NCI-H510A treated with DMSO at 0.1 percent for 48 hours (cell line): ENCODE data around the gene MACROD2.

Source experiments
- DNase-seq: peaks from one replicate; lab custom pipeline; 2025; lab: John Stamatoyannopoulos, UW

Gene MACROD2

DNA sequence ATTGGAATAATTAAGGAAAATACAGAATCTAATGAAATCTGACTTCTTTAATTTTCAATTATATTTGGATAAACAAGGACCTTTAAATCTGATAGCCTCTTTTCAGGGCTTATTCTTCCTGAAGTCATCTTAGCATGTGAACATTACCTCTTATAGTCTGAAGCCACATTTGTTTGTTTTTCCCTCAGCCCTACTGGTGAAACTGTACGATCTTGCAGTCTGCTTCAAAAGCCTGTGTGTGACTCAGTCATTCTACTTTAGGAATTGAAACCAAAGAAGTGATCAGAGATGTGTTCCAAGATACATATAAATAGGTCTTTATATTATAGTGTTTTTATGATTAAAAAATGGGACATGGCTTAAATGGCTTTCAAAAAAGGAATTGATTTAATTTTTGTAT lies 67.5 kb downstream of the MACROD2 start:
- peak; percentile 42 for DNase-seq

DNA sequence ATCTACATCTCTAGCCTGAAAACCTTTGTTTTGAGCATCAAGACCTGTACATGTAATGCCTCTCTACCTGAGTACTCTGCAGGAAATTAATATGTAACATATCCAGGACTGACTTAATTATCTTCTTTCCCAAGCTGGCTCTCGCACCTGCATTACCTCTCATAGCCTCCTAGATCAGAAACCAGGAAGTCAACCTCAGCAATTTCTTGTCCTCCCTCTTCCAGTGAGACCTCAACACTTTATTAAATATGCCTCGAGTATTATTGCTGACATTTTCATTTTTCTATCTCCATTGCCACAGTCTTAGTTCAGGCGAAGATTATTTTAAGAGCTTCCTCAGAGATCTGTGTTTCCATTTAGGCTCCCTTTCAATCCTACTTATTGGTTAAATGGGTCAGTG lies 69.0 kb downstream of the MACROD2 start:
- DNase-seq = no peak

DNA sequence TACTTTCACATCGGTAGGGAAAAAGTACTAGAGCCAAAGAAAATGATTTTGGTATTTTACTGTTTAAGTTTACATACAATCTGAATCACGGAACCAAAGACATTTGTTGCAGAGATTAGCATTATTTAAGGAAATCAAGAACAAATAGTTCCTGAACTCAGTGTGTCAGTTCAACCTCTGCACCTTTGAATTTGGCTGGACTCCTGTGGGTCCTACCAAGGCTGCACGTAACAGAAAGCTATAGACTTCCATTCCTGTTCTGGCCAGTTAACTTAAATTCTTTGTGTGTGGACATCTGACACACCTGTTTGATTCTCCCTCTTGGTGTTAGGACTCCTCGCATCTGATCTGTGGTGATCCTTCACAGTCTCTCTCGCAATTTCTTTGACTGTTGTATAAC lies 69.6 kb downstream of the MACROD2 start:
- no peak for DNase-seq

DNA sequence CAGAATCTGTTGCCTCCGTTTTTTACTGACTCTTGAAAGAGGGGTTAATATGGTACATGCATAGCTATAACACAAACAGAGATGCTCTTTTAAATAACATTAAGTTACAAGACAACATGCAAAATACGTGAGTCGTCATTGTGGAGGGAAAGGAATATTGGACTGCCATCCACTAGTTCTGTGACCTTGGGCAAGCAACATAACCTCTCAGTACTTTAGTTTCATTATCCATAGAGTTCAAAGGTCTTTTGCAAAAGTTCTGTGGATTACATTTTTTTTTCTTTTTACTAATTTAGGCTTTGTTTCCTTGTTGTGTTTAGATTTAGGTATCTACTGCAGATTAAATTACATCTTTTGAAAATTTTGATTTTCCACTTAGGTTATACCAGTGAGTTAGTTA lies 70.5 kb downstream of the MACROD2 start:
- DNase-seq = no peak

DNA sequence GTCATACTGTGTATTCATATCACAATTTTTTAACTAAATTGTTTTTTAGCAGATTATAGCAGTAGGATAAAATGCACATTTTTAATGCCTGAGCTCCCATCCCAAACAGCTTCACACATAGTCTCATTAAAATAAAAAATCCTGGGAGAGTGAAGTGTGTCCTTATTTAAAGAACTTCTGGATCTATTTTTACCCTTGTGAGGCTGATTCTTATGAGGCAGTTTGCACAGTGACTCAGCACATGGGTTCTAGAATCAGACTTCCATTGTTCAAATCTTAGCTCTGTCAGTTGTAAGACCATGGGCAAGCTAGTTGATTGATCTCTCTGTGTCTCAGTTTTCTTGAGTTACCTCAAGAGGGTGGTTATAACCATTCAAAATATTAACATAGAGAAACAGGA lies 72.3 kb downstream of the MACROD2 start:
- DNase-seq = no peak

DNA sequence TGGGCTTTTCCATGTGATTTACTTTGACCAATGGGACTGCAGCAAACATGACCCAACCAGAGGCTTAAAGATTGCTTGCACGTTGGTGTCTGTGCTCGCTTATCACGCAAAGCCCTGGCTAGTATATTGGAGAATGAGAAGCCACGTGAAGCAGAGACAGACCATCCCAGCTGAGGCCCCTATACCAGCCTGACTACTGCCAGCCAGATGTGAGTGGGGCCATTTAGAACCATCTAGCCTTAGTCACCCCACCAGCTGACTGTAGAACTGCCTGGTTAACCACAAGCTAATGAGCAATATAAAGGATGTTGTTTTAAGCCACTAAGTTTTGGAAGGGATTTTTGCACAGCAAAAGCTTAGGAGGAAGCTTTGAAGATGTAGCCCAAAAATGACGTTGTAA lies 74.5 kb downstream of the MACROD2 start:
- DNase-seq = no peak

DNA sequence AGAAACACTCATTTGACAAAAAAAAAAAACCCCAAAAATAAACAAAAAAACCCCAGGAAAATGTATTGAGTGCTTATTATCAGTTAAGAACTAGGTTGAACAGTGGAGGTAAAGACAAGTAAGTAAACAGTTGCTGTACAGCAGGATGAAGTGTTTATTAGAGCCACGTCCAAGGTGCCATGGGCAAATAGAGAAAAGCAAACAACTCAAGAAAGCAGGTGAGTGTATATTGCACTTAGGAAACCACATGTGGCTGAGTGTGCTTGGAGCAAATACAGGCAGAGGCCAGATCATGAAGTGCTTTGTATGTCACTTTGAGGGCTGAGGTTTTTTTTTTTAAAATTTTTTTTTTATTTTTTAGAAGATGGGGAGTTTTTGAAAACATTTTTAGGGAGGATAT lies 98.3 kb downstream of the MACROD2 start:
- peak; percentile 97 for DNase-seq

DNA sequence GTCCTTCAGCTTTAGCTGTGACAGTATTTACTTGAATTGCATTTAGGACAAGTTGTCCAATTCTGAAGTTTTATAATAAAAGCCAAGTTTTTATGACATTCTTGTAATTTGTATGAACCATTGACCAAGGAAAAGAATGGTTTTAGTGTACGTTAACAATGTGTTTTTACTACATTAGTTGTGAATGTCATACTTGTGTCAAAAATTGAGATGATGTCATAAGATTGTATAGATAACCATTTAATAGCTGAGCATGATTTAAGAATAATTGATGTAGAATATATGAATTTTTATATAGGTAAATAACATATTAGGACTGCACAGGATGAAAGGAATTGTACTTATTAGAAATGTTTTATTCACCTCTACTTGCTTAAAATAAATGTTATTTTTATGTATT lies 102.9 kb downstream of the MACROD2 start:
- DNase-seq = no peak

DNA sequence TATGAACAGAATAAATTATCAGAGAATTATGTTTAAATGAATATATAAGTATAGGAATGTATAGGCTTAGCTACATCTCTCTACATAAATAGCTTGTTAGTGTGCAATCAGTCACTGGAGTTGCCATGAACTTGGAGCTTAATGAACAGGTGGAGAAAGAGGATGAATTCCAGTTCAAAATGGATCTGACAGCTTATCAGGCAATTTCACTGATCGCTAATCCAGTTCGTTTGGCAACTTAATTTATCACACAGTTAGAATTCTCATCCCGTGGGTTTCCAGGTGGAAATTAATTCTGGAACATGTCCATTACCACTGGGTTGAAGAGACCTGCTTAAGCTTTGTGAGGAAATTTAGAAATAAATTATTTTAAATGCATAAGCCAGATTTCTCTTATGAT lies 118.1 kb downstream of the MACROD2 start:
- no peak for DNase-seq

DNA sequence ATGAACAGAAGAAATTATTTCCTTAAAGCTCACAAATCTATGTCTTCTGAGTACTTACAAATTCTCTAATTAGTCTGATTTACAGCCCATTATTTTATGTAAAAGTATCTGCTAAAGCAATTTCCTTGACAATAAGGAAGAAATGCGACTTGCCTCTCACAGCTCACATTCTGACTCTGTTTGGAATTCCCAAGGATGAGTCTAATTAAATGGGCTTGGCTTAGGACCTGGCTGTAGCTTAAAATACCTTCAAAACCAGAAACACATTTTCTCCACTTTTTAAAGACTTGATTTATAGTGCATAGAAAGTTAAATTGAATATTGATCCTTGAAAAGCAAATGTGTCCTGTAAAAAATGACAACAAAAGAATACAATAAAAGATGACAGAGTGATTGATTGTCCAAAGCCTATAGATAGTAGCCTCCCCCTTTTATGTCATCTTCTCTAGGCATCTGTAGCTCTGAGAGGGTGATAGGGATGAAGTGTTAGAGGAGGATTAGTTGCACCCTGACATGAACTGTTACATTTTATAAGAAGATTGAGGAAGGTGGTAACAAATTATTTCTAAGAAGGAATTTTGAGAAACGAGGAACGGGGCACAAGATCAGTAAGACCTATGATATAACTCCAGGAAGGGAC lies 118.9 kb downstream of the MACROD2 start:
- DNase-seq = no peak

DNA sequence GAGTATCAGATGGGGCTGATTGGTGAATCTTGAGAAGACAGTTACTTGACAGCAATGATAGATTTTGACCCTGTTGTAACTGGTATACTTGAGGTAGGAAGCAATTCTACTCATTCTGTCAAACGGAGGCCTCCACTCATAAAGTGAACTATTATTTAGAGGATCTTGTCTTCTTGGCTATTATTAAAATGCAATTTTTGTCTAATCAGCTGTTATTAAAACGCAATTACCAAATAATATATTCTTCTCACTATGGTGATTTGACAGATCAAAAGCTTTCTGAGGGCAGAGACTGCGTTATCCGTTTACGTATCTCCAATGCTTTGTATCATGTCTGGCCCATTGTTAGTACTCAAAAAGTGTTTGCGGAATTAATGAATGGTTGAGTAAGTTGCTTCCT lies 120.7 kb downstream of the MACROD2 start:
- DNase-seq = no peak

DNA sequence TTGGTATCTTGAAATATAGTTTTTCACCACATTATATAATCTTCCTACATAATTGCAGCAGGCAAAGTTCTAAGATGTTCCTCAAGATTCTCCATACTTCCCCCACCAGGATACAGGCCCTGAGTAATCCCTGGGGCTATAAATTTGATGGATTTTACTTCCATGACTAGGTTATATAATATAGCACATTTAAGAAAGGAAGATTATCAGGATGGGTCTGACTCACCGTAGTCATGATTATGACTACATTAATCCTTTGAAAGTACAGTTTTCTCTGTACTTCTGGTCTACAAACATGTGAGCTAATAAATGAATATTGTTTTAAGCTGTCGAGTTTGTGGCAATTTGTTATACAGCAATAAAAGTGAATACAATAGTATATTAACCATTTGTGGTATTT lies 122.5 kb downstream of the MACROD2 start:
- no peak for DNase-seq

DNA sequence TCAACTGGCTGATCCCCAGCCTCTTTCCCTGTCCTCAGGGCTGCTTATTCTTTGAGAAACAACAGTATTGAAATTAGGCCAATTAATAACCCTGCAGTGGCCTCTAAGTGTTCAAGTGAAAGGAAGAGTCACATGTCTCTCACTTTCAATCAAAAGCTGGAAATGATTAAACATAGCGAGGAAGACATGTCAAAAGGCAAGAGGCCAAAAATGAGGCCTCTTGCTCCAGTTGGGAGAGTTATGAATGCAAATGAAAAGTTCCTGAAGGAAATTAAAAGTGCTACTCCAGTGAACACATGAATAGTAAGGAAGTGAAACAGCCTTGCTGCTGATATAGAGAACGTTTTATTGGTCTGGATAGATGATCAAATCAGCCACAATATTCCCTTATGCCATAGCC lies 131.5 kb downstream of the MACROD2 start:
- DNase-seq = no peak

DNA sequence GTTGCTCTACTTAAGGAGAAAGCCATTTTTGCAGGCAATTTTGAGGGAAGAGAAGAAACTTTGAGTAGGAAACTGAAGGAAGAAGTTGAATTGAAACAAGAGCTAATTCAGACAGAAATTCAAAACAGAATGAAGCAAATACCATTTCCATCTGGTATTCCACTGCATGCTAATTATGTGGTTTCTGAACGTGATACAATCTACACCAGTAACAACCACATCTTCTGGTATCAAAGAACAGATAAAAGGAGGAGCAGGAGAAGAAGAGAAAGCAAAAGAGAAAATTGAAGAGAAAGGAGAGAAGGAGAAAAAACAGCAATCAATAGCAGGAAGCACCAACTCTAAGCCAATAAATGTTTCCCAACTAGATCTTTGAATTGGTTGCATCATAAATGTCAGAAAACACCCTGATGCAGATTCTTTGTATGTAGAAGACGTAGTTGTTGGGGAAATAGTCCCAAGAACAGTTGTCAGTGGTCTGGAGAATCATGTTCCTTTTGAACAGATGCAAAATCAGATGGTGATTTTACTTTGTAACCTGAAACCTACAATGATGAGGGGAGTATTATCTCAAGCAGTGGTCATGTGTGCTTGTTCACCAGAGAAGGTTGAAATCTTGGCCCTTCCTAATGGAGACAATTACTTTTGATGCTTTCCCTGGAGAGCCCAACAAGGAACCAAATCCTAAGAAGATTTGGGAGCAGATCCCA lies 132.4 kb downstream of the MACROD2 start:
- peak; percentile 7 for DNase-seq

DNA sequence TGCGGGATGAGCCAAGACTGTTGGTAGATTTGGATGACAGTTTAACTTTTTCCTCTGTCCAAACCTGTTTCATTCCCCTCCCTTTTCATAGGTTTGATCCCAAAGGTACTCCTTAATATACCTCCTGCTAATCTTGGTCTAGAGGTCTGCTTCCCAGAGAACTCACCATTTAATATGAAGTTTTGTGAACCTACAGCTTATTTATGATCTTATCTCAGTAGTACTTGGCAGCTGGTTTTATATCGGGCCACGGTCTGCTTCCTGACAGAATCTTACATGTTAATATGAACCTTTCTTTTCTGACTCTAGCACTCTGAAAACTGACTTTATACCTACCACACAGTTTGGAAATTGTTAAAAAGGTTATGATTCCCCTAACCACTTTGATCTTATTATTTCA lies 138.7 kb downstream of the MACROD2 start:
- no peak for DNase-seq

DNA sequence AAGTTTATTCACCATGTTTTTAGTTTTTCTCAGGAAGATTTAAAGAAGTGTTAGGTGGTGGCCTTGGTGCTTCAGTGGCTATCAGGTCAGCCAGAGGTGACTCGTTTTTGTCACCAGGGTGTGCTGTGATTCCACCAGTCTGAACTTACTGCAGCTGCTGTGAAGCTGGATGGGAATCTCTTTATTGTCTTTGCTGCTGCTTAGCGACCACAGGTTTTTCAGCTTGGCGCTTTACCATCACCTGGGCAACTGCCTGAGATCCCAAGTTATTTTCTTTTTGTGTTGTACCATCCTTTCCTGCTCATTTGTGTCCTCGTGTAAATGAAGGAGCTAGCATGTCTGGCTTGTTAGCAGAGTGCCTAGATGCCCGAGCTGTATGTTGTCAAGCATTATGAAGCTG lies 146.9 kb downstream of the MACROD2 start:
- peak; percentile 91 for DNase-seq

DNA sequence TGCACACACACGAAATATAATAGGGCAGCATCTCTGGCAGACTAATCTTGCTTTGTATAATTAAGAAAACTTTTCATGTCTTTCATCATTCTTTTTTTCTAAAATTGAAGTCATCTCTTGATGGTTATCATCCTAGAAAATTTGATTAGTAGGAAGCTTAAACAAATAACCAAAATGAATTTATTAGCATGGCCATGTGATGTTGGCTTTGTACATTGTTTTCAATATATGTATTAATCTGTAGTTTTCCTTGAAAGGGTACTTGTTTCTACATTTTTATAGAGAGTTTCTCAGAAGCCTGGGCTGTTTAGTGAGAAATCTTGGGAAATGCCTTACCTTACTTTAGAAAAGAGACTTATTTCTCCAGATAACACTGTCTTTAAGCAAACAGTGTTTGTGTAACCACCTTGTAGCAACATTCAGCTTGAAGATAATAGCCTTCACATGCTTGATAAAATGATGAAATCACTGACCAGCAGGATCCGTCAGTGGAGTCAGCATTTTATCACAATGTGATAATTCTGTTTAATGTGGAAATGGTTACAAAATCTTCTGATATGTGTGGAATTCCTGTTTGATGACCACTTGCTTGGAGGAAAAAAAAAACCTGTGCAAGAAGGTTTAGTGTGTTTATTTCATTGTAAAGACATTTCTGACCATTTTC lies 147.8 kb downstream of the MACROD2 start:
- DNase-seq = no peak

DNA sequence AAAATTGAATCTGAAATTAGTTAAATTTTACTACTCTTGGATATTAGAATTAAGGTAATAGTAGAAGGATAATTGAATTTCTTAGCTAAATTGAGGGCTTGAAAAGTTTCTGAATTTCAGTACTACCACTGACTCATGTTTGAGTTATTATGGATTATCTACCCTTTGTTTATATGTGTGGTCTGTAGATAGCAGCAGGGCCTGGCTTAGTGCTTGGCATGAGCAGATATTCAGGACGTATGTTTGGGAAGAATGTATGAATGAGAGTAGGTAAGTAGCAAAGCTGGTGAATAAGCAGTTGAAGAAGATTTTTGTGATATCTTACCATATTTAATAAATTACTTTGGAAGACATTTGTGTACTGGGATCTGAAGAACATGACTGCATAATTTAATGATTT lies 152.7 kb downstream of the MACROD2 start:
- no peak for DNase-seq

DNA sequence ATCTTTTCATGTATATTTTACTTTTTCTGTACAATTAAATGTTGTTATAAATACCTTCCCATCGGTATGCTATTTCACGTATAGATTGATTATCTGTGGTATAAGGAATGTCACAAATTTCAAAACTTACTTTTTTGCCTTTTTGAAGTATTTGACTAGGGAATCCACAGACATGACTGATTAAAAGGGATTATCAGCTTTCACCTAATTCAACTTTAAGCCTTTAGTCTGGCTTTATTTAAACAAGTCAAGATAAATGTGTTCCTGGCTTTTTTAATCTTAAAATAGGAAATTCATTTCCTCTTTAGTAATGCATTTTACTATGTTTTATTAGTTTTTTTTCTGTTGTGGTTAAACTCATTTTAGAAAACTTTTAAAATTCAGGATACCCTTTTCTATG lies 160.0 kb downstream of the MACROD2 start:
- DNase-seq = no peak

DNA sequence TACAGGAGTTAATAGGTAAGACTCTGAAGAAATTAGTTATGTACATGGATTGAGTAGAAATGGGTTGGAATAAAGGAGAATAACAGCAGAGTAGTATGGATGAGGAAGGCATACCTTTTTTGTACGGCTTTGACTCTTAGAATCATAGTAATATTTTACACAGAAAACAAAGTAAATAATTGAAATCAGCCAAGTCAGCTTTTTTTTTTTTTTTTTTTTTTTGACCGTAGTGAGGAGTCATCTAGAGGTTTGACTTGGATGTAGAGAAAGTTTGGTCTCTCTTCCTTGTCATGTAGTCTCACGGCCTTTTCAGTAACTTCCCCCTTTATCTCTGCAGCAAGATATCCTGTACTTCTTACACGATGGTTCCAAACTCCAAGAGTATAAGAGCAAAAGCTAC lies 183.2 kb downstream of the MACROD2 start:
- DNase-seq = no peak

DNA sequence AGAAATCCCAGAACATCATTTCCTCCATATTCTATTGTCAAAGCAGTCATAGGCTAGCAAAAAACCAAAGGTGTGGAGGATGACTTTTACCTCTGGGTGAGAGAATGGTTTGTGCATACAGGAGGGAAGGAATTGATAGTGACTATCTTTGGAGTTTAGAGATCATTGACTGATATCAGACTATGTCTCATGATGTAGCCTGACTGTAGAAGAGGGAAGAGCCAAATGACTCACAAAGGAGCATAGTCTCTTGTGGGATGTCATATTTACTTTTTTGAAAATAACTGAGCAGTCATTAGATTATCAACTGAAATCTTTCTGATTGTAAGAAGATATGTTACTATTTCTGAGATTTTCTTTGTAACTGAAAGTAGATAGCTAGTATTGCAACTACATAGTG lies 183.6 kb downstream of the MACROD2 start:
- DNase-seq = no peak

DNA sequence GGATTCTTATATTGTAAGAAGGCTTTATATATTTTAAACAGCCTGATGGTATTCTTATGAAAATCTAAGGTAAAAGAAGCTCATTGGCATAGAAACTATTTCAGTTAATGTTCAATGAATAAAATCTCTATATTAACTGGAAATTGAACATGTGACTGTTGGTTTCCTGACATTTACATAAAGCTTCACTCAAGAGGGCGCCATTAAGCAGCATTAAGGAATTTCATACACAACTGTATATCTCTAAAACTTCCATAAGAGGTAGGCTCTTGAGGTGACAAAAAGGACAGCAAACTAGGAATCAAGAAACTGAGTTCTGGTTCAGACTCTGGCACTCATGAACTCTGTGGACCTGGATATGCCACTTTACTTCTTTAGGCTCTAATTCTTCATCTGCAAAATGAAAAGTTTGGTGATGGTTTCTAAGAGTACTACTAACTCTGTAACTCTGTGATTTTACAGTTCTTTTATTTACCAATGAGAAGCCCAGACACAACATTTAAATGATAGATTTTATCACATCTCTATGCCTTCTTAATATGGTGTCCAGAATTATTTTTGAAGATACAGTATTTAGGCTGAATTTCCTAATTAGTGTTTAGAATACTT lies 194.6 kb downstream of the MACROD2 start:
- DNase-seq = peak; percentile 71

DNA sequence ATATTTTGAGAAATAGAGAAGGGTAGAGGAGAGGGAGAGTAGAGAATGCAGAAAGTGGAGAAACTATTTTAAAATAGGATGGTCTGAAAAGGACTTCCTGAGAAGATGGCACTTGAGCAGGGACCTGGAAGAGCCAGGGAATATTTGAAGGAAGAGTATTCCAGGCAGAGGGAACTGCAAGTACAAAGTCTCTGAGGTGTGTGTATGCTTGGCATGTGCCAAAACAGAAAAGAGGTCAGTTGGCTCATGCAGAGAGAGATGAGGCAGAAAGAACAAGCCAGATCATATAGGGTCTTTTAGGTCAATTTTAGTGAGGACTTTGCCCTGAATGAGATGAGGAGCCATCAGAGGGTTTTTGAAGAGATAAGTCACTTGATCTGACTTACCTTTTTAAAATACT lies 196.2 kb downstream of the MACROD2 start:
- no peak for DNase-seq
